ENCODE measurements around the gene NTF3.

Gene NTF3

DNA sequence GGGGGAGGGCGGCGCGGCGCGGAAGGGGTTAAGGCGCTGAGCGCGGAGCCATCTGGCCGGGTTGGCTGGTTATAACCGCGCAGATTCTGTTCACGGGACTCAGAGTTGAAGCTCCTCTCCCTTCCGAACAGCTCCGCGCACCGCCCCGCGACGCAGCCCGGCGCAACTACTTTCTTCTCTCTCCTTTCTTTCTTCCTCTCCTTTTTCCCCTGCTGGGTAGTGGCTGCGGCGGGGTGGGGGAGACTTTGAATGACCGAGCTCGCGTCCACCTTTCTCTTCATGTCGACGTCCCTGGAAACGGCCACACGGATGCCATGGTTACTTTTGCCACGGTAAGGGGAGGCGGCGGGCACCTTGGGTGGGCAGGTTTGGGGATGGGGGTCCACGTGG, at the start of gene NTF3:
NTF3 (plus strand) TSS at position 98 of the 390 bp plus-strand sequence; CDS start at position 315, 217 bp downstream.
- peak within 1 kb of the TSS; percentile 95 for H3K4me3 ChIP-seq (ENCODE audit: low read length)
- TF ChIP-seq, protein P1, sequence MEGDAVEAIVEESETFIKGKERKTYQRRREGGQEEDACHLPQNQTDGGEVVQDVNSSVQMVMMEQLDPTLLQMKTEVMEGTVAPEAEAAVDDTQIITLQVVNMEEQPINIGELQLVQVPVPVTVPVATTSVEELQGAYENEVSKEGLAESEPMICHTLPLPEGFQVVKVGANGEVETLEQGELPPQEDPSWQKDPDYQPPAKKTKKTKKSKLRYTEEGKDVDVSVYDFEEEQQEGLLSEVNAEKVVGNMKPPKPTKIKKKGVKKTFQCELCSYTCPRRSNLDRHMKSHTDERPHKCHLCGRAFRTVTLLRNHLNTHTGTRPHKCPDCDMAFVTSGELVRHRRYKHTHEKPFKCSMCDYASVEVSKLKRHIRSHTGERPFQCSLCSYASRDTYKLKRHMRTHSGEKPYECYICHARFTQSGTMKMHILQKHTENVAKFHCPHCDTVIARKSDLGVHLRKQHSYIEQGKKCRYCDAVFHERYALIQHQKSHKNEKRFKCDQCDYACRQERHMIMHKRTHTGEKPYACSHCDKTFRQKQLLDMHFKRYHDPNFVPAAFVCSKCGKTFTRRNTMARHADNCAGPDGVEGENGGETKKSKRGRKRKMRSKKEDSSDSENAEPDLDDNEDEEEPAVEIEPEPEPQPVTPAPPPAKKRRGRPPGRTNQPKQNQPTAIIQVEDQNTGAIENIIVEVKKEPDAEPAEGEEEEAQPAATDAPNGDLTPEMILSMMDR (conservative IDR thresholded peaks at IDR 0.05; ENCODE audit: low read length) = no peak
- DNase-seq (ENCODE audit: low read depth) = peak; percentile 73

DNA sequence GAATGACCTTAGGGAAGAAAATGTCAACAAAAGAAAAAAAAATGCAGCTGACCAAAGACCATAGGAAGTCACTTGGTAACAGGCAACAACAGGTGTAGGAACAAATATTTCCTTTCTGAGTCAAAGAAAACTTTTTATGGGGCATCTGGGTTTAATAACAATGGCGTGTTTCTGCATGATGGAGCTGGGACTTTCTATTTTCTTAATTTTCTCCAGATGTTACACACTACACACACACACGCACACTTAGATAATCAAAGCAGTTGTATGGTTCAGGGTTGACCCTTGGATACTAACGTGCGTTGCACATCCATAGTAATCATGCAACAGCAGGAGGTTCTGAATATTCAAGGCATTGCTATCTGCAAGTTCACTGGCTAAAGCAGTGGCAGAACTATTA, 47.9 kb upstream of the NTF3 start:
- peak; percentile 84 for DNase-seq (ENCODE audit: low read depth)
- TF ChIP-seq, protein P1 (conservative IDR thresholded peaks at IDR 0.05; ENCODE audit: low read length) = no peak
- no peak overlapping the region for H3K4me3 ChIP-seq (ENCODE audit: low read length)

DNA sequence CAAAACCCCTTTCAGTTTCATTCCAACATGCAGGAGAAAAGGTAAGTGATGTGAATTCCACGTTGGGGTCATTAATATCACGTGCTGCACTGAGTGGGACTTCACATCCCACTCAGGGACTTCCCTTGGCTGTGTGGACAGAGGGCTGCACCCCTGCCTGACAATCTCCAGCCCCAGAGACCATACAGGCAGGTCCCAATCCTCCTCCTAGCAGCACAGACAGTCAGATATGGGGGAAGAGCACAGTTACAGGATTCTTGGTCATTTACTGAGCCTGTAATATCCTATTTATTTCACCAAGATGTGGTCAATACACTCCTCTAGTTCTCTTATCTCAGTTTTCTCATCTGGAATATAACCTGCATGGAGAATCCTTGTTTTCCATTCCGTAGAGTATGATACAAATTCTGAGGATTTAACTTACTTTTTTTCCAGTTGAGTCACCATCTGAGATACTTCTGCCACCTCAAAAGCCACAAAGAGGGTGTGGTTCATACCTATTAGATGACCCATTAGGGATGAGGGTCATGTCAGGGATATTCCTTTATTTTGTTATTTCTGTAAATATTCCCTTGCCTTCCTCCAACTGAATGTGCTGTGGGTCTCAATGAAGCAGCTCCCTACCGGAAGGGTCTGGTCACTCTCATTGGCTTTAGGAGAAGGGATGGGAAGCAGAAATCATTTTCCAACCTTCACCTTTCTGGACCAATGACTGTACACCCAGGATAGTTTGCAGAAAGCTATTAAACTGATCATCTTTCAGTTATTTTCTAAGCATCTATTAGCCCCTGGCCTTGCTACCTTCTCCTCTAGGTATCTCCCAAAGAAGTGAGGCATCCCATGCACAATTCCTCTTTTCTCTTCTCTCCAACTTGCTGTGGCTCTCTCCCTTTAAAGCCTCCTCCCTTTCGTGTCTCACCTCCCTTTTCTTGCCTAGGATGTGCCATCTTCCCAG, 43.0 kb upstream of the NTF3 start:
- peak; percentile 69 for DNase-seq (ENCODE audit: low read depth)
- TF ChIP-seq, protein P1 (conservative IDR thresholded peaks at IDR 0.05; ENCODE audit: low read length) = no peak
- no peak overlapping the region for H3K4me3 ChIP-seq (ENCODE audit: low read length)

DNA sequence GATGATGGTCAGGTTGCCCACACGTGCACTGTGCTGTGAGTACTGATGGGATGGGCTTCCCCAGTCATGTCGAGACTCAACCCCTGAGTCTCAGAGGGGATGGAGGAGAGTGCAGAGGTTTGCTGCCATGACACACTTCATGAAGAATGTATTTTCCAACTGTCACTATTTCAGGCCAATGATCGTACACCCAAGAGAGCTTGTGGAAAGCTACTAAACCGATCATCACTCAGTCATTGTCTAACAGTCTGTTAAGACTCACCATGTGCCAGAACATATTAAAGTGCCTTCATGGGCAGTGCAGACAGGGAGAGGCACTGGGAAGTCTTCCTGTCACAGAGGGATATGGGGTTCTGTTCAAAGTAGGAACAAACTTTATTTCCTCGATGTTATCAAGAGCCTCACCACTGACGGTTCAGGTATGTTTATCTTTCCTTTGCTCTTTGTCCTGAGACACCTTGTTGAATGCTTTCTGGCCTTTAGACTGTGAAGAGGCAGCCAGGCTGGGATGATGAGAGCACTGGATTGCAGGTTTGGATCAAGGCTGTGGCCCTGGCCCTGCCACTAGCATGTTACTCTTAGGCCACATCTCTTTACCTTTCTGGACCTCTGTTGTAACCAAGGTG, 41.6 kb upstream of the NTF3 start:
- DNase-seq (ENCODE audit: low read depth) = peak; percentile 15
- H3K4me3 ChIP-seq (ENCODE audit: low read length) = no peak overlapping the region
- TF ChIP-seq, protein P1 (conservative IDR thresholded peaks at IDR 0.05; ENCODE audit: low read length) = no peak

DNA sequence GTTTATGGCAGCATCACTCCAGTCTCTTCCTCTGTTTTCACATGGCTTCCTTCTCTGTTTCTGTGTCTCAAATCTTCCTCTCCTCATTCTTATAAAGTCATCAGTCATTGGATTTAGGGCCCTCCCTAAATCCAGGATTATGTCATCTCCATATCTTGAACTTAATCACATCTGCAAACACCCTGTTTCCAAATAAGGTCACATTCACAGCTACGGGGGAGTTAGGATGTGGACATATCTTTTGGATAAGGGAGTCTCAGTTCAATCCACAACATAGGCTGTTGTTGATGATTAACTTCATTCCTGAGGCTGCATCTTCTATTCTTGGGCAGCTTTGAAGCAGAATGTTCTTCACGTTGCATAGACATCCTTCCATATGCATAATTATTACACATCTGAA, 40.3 kb upstream of the NTF3 start:
- DNase-seq (ENCODE audit: low read depth) = peak; percentile 58
- no peak overlapping the region for H3K4me3 ChIP-seq (ENCODE audit: low read length)
- TF ChIP-seq, protein P1 (conservative IDR thresholded peaks at IDR 0.05; ENCODE audit: low read length) = no peak

DNA sequence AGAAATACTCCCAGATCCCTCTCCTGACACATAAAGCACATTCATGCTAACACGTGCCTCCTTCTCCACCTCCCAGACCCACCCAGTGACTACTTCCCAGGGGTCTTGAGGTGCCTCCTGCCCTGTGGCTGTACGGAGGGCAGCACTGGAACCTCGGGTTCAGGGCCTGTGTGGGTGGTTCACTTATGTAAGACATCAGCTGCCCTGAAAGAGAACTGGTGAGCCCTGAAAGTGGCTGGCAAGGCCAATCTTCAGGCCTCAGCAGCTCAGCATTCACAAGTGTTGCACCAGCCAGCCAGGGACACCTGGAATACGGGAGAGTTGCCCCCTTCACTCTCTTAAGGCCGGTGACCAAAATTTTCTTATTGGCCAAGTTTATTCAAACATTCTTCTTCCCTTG, 38.9 kb upstream of the NTF3 start:
- no peak overlapping the region for H3K4me3 ChIP-seq (ENCODE audit: low read length)
- no peak for DNase-seq (ENCODE audit: low read depth)
- TF ChIP-seq, protein P1 (conservative IDR thresholded peaks at IDR 0.05; ENCODE audit: low read length) = no peak

Data from AG10803 (cell line).